HepG2 (cell line): ENCODE results near the gene PLCXD1. TPM values are rescaled to one million over a fixed set of nuclear protein-coding genes. Genes with fewer than 3 reads are reported as not detected.
A peak's percentile ranks its signal among the peaks of the same experiment; 100 is the strongest.

Experiments
- AHR ChIP-seq: IDR thresholded peaks from 2 replicates; pipeline ENCODE4 v1.6.1; 2018; ENCODE audit warnings: missing genetic modification reagents, missing compliant biosample characterization
- ASH2L ChIP-seq: fragments of 300-600, 200-600 bp; sonication (generic); IDR thresholded peaks from 2 replicates; pipeline ENCODE4 v1.7.0; 2017; ENCODE audit warnings: low read depth, mild to moderate bottlenecking, moderate library complexity, mixed read lengths, low read length; ENCODE audit not compliant: insufficient read length
- CHCHD3 ChIP-seq: sonication (generic); formaldehyde crosslinking; IDR thresholded peaks from 2 replicates; pipeline ENCODE4 v1.8.0; 2022; ENCODE audit warnings: mild to moderate bottlenecking, missing genetic modification reagents, moderate library complexity
- GABPA ChIP-seq, 2 experiments: IDR thresholded peaks; 2 replicates each; pipeline ENCODE4 v1.6.1; 2011 to 2016; ENCODE audit warnings: low read depth in 2 of 2, low read length in 1 of 2, missing biosample characterization in 1 of 2, missing genetic modification characterization in 1 of 2
- HMGXB3 ChIP-seq: sonication (generic); formaldehyde crosslinking; IDR thresholded peaks from 2 replicates; pipeline ENCODE4 v1.4.0; 2020; ENCODE audit warnings: missing genetic modification reagents, borderline replicate concordance
- HOMEZ ChIP-seq: IDR thresholded peaks from 2 replicates; pipeline ENCODE4 v1.6.1; 2016; ENCODE audit warnings: low read depth
- MAFK ChIP-seq, 2 experiments: IDR thresholded peaks in 1 of 2; conservative IDR thresholded peaks in 1 of 2; 2 replicates each; pipeline ENCODE4 v1.6.1; 2011; ENCODE audit warnings: improper control_type of control experiment in 2 of 2, low read length in 2 of 2
- MIER3 ChIP-seq: IDR thresholded peaks from 2 replicates; pipeline ENCODE4 v1.6.1; 2016; ENCODE audit warnings: missing compliant biosample characterization, borderline replicate concordance
- NAIF1 ChIP-seq: sonication (generic); formaldehyde crosslinking; IDR thresholded peaks from 2 replicates; pipeline ENCODE4 v1.5.0; 2020; ENCODE audit warnings: mild to moderate bottlenecking, missing genetic modification reagents, borderline replicate concordance
- NFE2L2 ChIP-seq: fragments of 150-350 bp; IDR thresholded peaks from 2 replicates; pipeline ENCODE4 v1.6.1; 2014; ENCODE audit warnings: low read length
- PLRG1 ChIP-seq: fragments of 450-650 bp; conservative IDR thresholded peaks from 2 replicates; pipeline ENCODE4 v1.6.1; 2016
- PRPF4 ChIP-seq: fragments of 200-400 bp; formaldehyde crosslinking; IDR thresholded peaks from 2 replicates; pipeline ENCODE4 v1.6.1; 2016; ENCODE audit warnings: low read length, low read depth; ENCODE audit not compliant: poor library complexity, severe bottlenecking
- SALL1 ChIP-seq: sonication (generic); formaldehyde crosslinking; IDR thresholded peaks from 2 replicates; pipeline ENCODE4 v1.8.0; 2022; ENCODE audit warnings: mild to moderate bottlenecking, missing genetic modification reagents
- ZGPAT ChIP-seq: IDR thresholded peaks from 2 replicates; pipeline ENCODE4 v1.6.1; 2016; ENCODE audit warnings: mild to moderate bottlenecking
- ZMAT5 ChIP-seq: sonication (generic); formaldehyde crosslinking; IDR thresholded peaks from 2 replicates; pipeline ENCODE4 v1.5.0; 2020; ENCODE audit warnings: mild to moderate bottlenecking, low read depth, missing genetic modification reagents, borderline replicate concordance
- ZNF136 ChIP-seq: sonication (generic); formaldehyde crosslinking; IDR thresholded peaks from 2 replicates; pipeline ENCODE4 v1.8.1; 2022; ENCODE audit warnings: low read depth, mild to moderate bottlenecking, moderate library complexity, missing genetic modification reagents
- ZNF234 ChIP-seq: sonication (generic); formaldehyde crosslinking; conservative IDR thresholded peaks from 2 replicates; pipeline ENCODE4 v1.5.1; 2020; ENCODE audit warnings: mild to moderate bottlenecking, missing genetic modification reagents
- ZNF572 ChIP-seq: sonication (generic); formaldehyde crosslinking; IDR thresholded peaks from 2 replicates; pipeline ENCODE4 v1.5.1; 2020; ENCODE audit warnings: mild to moderate bottlenecking, missing genetic modification reagents
- ZNF7 ChIP-seq: IDR thresholded peaks from 2 replicates; pipeline ENCODE4 v1.6.1; 2016; ENCODE audit warnings: missing biosample characterization, missing genetic modification reagents
- ZNF777 ChIP-seq: sonication (generic); formaldehyde crosslinking; IDR thresholded peaks from 2 replicates; pipeline ENCODE4 v1.4.0; 2020; ENCODE audit warnings: missing genetic modification reagents
- ZSCAN25 ChIP-seq: sonication (generic); formaldehyde crosslinking; IDR thresholded peaks from 2 replicates; pipeline ENCODE4 v1.8.0; 2022; ENCODE audit warnings: mild to moderate bottlenecking, missing genetic modification reagents
- polyA plus RNA-seq, 8 experiments: library from polyadenylated mRNA; depleted of rRNA in 3 of 8; stranded (reverse) in 7 of 8; unstranded in 1 of 8; fragments of >200 nt; fragmentation: Illumina TruSeq in 4 of 8; extraction: Trizol in 4 of 8; gene quantifications; 2 replicates each; pipeline versions ENCODE4 v1.2.1 to v1.2.3, GENCODE V29; 2011 to 2016; ENCODE audit warnings: low read depth in 4 of 8, missing spikeins in 1 of 8, mixed read lengths in 1 of 8; ENCODE audit not compliant: insufficient read depth in 1 of 8
- total RNA-seq, 5 experiments: library from RNA; depleted of rRNA; stranded (reverse); fragments of >200 nt; fragmentation: Illumina TruSeq; extraction: Trizol; gene quantifications; 2 replicates each; pipeline ENCODE4 v1.2.3, GENCODE V29; 2016; ENCODE audit warnings: low read depth in 1 of 5

PLCXD1 gene
- total and polyA plus RNA-seq, 2 of the 13 experiments (the other 11 are each of a cell fraction or from before 2014, with no cell fraction given), result 87.7 to 153 TPM

- TF ChIP-seq NAIF1 (CRISPR knock-in tag), result no peak
- TF ChIP-seq ZMAT5, result no peak
- 0 out of 4 replicates have a peak, but pooled peaks of 1 of the 2 experiments have one; percentile 4 for TF ChIP-seq MAFK (conservative IDR thresholded peaks at IDR 0.05 in 1 of 2, IDR thresholded peaks at IDR 0.05 in 1 of 2; ENCODE audit: low read length in 2 of 2)
- no peak for TF ChIP-seq NFE2L2
- no peak for TF ChIP-seq AHR (CRISPR knock-in tag)
- no peak for TF ChIP-seq HMGXB3 (CRISPR knock-in tag)
- no peak for TF ChIP-seq PLRG1
- no peak for TF ChIP-seq ZNF7 (CRISPR knock-in tag)
- no peak for TF ChIP-seq ZNF572 (CRISPR knock-in tag)
- peak; percentile 82; the same call in 1 of the 2 replicates for TF ChIP-seq ZSCAN25 (CRISPR knock-in tag)
- no peak for TF ChIP-seq HOMEZ (CRISPR knock-in tag)
- TF ChIP-seq ZNF136, result peak; percentile 67; the same call in 1 of the 2 replicates
- TF ChIP-seq ZGPAT (CRISPR knock-in tag), result no peak; the same call in 1 of the 2 replicates
- peak; percentile 43 for TF ChIP-seq SALL1 (CRISPR knock-in tag)
- TF ChIP-seq ZNF777 (CRISPR knock-in tag), result 0 out of 2 replicates have a peak, but pooled peaks have one; percentile 24
- no peak for TF ChIP-seq ZNF234 (CRISPR knock-in tag)
- TF ChIP-seq CHCHD3 (CRISPR knock-in tag), result no peak
- TF ChIP-seq GABPA (IDR thresholded peaks at IDR 0.05; ENCODE audit: low read depth, low read length), result no peak
- TF ChIP-seq GABPA (CRISPR knock-in tag; IDR thresholded peaks at IDR 0.05; ENCODE audit: low read depth), result no peak
- TF ChIP-seq PRPF4, result no peak
- no peak for TF ChIP-seq ASH2L
- no peak; the same call in 1 of the 2 replicates for TF ChIP-seq MIER3
Observed at GRCh38 chrX:261167-261918, 19.8 kb upstream of the PLCXD1 start (continued).
